BLaER1 (cell line): ENCODE results near the gene PARN.

ENCODE experiments used
- H3K27ac ChIP-seq: shearing (Covaris generic); formaldehyde crosslinking; 2 replicates; pipeline ENCODE4 v1.8.1; 2022
- H3K27me3 ChIP-seq: shearing (Covaris generic); formaldehyde crosslinking; 2 replicates; pipeline ENCODE4 v1.8.1; 2022
- H3K36me3 ChIP-seq: shearing (Covaris generic); formaldehyde crosslinking; 2 replicates; pipeline ENCODE4 v1.8.1; 2022
- H3K4me1 ChIP-seq: shearing (Covaris generic); formaldehyde crosslinking; 2 replicates; pipeline ENCODE4 v1.8.1; 2022
- H3K4me2 ChIP-seq: shearing (Covaris generic); formaldehyde crosslinking; 2 replicates; pipeline ENCODE4 v1.8.1; 2022
- H3K4me3 ChIP-seq: shearing (Covaris generic); formaldehyde crosslinking; 2 replicates; pipeline ENCODE4 v1.8.1; 2022
- H3K9ac ChIP-seq: shearing (Covaris generic); formaldehyde crosslinking; 2 replicates; pipeline ENCODE4 v1.8.1; 2022
- H3K9me3 ChIP-seq: shearing (Covaris generic); formaldehyde crosslinking; 2 replicates; pipeline ENCODE4 v1.8.1; 2022
- H4K20me1 ChIP-seq: shearing (Covaris generic); formaldehyde crosslinking; 2 replicates; pipeline ENCODE4 v1.8.1; 2022
- Cebpa-rat ChIP-seq: shearing (Covaris generic); IDR thresholded peaks from 2 replicates; pipeline ENCODE4 v1.8.1; 2022

The PARN gene

DNA sequence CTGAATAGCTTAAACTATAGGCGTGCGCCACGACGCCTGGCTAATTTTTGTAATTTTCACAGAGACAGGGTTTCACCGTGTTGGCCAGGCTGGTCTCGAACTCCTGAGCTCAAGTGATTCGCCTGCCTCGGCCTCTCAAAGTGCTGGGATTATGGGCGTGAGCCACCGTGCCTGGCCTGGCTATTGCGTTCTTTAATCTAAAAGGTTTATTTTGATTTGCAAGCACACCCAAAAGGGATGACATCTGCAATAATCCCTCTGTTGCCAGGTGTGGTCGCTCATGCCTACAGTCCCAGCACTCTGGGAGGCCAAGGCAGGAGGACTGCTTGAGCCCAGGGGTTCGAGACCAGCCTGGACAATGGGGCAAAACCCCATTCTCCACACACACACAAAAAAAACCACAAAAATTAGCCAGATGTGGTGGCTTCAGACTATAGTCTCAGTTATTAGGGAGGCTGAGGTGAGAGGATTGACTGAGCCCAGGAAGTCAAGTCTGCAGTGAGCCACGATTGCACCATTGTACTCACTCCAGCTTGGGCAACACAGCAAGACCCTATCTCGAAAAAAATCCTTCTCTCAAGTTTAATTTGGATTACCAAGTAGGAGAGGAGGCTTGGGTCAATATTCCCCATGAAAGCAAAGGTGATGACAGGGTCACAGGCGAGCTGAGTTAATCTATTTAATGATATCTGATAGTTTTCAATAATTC is 144.1 kb downstream of the PARN start:
- H3K4me1 ChIP-seq = peaks cover 12% of the 10 kb centered on the region
- peaks cover 35% of the 10 kb centered on the region for H3K36me3 ChIP-seq
- no peaks in the 10 kb centered on the region for H3K9me3 ChIP-seq
- no peak overlapping the region for H3K9ac ChIP-seq
- no peak for TF ChIP-seq Cebpa-rat
- H4K20me1 ChIP-seq = no peaks in the 10 kb centered on the region; the same call in 1 of the 2 replicates
- H3K4me2 ChIP-seq = no peak overlapping the region
- H3K4me3 ChIP-seq = no peak overlapping the region
- H3K27me3 ChIP-seq = no peaks in the 10 kb centered on the region
- H3K27ac ChIP-seq = no peak overlapping the region

DNA sequence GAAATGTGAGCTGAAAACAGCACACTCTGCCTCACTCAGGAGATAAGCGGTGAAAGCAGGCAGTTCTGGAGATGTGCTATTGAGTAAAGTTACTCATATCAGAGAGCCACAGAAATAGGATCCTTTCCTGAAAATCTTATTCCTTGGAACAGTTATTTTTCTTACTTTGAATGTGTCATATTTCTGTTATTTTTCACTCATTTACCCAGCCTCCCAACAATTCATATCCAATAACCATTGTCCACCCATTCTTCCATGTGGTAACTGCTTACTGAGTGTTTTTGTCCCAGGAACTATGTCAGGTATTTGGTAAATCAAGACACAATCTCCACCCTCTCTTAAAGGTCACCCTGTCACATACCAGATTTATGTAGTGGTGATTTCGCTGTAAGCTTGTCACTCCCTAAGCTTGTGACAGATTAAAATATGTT is 144.9 kb downstream of the PARN start:
- Histone ChIP-seq H3K4me1 (peaks cover 12% of the 10 kb centered on the region), H3K27me3 (no peaks in the 10 kb centered on the region), H3K36me3 (peaks cover 40% of the 10 kb centered on the region), H3K27ac (no peak overlapping the region), H3K4me2 (no peak overlapping the region), H3K9ac (no peak overlapping the region), H4K20me1 (no peaks in the 10 kb centered on the region), H3K4me3 (no peak overlapping the region), H3K9me3 (peaks cover 7% of the 10 kb centered on the region)
- no peak for TF ChIP-seq Cebpa-rat

DNA sequence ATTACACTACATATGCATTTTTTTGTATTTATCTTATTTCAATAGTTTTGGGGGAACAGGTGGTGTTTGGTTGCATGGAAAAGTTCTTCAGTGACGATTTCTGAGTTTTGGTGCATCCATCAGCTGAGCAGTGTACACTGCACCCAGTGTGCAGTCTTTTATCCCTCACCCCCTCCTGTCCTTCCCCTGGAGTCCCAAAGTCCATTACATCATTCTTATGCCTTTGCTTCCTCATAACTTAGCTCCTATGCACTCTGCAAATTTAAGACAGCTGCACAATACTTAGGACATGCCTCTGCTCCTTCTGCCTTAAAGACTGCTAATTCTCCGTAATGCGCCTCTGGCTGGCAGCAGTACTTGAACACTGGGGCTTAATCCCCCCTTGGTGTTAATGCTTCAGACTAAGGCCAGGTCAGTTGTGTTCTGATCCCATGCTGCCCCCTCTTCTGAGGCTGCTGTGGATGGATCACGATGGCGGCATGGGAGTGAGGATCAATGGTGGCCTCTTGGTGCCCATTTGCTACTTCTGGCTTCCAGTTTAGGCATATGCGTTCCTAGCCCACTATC is 146.2 kb downstream of the PARN start:
- TF ChIP-seq Cebpa-rat = no peak
- H3K4me1 ChIP-seq = peaks cover 12% of the 10 kb centered on the region

DNA sequence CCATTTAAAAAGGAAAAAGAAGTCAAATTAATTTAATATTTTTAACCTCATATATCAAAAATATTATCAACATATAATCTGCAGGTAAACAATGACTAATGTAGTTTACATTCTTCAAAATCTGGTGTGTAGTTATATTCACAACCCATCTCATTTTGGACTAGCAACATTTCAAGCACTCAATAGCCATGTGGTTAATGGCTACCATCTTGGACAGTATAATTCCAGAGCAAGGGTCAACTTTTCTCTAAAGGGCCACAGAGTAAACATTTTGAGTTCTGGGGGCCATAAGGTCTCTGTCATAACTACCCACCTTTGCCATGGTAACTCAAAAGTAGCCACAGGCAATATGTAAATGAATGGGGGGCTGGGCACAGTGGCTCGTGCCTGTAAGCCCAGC is 153.9 kb downstream of the PARN start:
- no peak overlapping the region for H3K4me3 ChIP-seq
- no peak overlapping the region for H3K4me2 ChIP-seq

More for the DNA sequence above, 146.2 kb downstream of the PARN start:
- Histone ChIP-seq H3K9ac (no peak overlapping the region), H3K27me3 (no peaks in the 10 kb centered on the region), H3K4me3 (no peak overlapping the region), H3K27ac (no peak overlapping the region), H3K36me3 (peaks cover 51% of the 10 kb centered on the region), H3K4me2 (no peak overlapping the region), H4K20me1 (no peaks in the 10 kb centered on the region), H3K9me3 (peaks cover 19% of the 10 kb centered on the region)

DNA sequence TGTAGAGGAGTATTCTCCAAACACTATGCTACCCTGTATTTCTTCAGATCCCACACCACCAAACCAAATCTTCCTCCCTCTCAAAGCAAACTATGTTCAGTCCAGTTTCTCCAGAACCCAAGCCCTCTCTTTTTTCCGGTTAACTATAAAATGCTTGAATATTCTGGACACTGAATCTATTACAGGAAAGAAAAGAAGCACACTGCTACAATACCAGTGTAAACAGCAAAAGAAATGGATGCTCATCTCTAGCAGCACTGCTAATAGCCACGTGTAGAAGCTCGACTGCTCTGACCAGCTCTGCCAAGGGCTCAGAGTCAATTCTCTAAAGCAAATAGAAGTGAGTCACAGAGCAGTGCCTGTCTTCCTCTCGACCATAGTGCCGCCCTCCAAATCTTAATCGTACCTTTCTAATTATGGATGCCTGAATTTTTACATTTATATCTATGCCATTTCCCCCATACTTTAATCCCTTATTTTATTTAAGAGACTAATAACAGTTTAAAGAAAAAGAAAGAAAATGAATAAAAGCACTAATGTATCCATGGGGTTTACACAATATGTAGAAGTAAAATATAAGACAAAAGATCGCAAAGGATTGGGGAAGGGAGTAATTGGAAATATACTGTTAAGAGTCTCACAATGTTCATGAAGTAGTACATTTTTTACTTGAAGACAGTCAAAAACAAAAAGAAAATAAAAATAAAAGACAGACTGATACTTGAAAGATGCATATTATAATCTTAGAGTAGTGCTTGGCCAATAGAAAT is 154.5 kb downstream of the PARN start:
- no peak overlapping the region for H3K27ac ChIP-seq
- TF ChIP-seq Cebpa-rat = no peak
- H3K4me1 ChIP-seq = peaks cover 13% of the 10 kb centered on the region
- peaks cover 32% of the 10 kb centered on the region for H3K9me3 ChIP-seq
- H3K4me3 ChIP-seq = no peak overlapping the region
- H4K20me1 ChIP-seq = no peaks in the 10 kb centered on the region
- no peak overlapping the region for H3K9ac ChIP-seq
- no peak overlapping the region for H3K4me2 ChIP-seq
- peaks cover 47% of the 10 kb centered on the region for H3K36me3 ChIP-seq
- H3K27me3 ChIP-seq = no peaks in the 10 kb centered on the region

More for the DNA sequence above, 153.9 kb downstream of the PARN start:
- peaks cover 13% of the 10 kb centered on the region for H3K4me1 ChIP-seq
- no peaks in the 10 kb centered on the region for H4K20me1 ChIP-seq
- no peak for TF ChIP-seq Cebpa-rat
- H3K27ac ChIP-seq = no peak overlapping the region
- no peak overlapping the region for H3K9ac ChIP-seq
- H3K36me3 ChIP-seq = peaks cover 49% of the 10 kb centered on the region
- no peaks in the 10 kb centered on the region for H3K27me3 ChIP-seq
- H3K9me3 ChIP-seq = peaks cover 35% of the 10 kb centered on the region

DNA sequence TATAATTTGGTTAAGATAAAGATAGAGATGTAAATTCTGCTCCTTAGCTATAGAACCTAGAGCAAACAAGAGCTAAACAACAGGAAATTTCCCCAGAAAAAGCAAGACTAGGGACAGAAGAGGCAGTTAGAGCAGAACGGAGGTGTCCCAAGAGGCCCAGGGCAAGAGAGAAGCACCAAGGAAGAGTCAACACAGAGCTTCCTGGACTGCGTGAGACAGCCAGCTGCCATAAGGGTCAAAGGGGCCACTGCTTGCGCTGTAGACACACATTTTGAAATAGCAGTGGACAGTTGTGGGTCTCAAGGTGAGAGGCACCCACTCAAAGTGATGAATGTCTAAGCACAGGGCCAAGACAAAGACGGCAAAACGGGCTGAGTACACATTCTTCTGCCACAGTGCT is 156.6 kb downstream of the PARN start:
- H3K36me3 ChIP-seq = peaks cover 28% of the 10 kb centered on the region
- H3K4me1 ChIP-seq = peaks cover 13% of the 10 kb centered on the region
- no peaks in the 10 kb centered on the region for H3K27me3 ChIP-seq
- H3K27ac ChIP-seq = peak overlapping the region; percentile 24; the same call in 1 of the 2 replicates
- H4K20me1 ChIP-seq = no peaks in the 10 kb centered on the region
- peak overlapping the region; percentile 7; the same call in 1 of the 2 replicates for H3K9ac ChIP-seq
- TF ChIP-seq Cebpa-rat = no peak
- H3K4me2 ChIP-seq = peak overlapping the region; percentile 57
- H3K9me3 ChIP-seq = peaks cover 12% of the 10 kb centered on the region
- no peak overlapping the region for H3K4me3 ChIP-seq

DNA sequence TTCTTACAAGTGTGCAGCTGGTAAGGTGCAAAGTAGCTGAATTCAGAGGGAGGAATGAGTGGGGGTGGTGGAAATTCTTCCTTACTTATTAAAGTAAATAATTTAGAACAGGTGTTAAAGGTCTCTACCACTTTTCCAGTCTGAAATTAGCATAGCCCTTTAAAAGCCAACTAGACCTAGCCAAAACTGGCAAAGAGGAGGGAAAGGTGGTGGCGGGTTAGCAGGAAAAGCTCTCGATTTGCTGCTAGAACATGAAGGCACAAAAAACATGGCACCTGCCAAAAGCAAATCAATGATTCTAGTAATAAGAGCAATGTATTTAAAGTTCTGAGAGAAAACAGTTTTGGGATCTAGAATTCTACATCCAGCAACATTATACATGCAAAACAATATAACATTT is 157.7 kb downstream of the PARN start:
- peaks cover 13% of the 10 kb centered on the region for H3K4me1 ChIP-seq
- no peak overlapping the region for H3K4me2 ChIP-seq
- H3K36me3 ChIP-seq = peaks cover 17% of the 10 kb centered on the region
- H4K20me1 ChIP-seq = no peaks in the 10 kb centered on the region
- peaks cover under 1% of the 10 kb centered on the region; the same call in 1 of the 2 replicates for H3K9me3 ChIP-seq
- TF ChIP-seq Cebpa-rat = no peak
- no peak overlapping the region for H3K4me3 ChIP-seq
- no peak overlapping the region for H3K9ac ChIP-seq
- no peaks in the 10 kb centered on the region for H3K27me3 ChIP-seq
- no peak overlapping the region for H3K27ac ChIP-seq

DNA sequence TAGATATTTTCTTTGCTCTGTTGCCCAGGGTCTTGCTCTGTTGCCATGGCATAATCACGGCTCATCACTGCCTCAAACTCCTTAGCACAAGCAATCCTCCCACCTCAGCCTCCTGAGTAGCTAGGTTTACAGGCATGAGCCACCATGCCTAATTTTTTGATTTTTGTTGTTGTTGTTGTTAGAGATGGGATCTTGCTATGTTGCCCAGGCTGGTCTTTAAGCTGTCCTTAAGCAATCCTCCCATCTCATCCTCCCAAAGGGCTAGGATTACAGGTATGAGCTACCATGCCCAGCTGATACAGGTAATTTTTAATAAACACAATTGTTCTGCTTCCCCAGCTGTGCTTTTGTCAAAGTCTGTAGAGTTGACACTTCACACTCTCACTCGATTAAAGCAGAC is 159.3 kb downstream of the PARN start:
- H3K4me1 ChIP-seq = peaks cover 13% of the 10 kb centered on the region
- TF ChIP-seq Cebpa-rat = no peak
- H4K20me1 ChIP-seq = no peaks in the 10 kb centered on the region
- 0 out of 2 replicates have a peak, but pooled peaks cover 6% of the 10 kb centered on the region for H3K36me3 ChIP-seq
- H3K27ac ChIP-seq = no peak overlapping the region
- H3K9ac ChIP-seq = no peak overlapping the region
- H3K4me3 ChIP-seq = no peak overlapping the region
- H3K9me3 ChIP-seq = no peaks in the 10 kb centered on the region
- H3K27me3 ChIP-seq = no peaks in the 10 kb centered on the region
- no peak overlapping the region for H3K4me2 ChIP-seq

DNA sequence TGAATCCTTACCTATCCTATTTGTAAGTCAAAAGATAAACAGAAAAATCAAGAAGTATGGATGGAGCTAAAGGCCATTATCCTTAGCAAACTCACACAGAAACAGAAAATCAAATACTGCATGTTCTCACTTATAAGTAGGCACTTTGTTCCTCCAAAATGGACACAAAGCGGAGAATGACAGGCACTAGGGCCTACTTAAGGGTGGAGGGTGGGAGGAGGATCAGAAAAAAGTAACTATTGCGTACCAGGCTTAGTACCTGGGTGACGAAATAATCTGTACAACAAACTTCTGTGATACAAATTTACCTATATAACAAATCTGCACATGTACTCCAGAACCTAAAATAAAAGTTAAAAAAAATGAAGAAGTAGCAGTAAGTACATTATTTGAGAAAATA is 164.3 kb downstream of the PARN start:
- Histone ChIP-seq H3K27me3 (no peaks in the 10 kb centered on the region), H3K27ac (no peak overlapping the region), H3K9ac (no peak overlapping the region), H3K4me3 (no peak overlapping the region), H4K20me1 (no peaks in the 10 kb centered on the region), H3K4me1 (no peaks in the 10 kb centered on the region), H3K9me3 (peaks cover 18% of the 10 kb centered on the region), H3K4me2 (no peak overlapping the region), H3K36me3 (peaks cover 32% of the 10 kb centered on the region)
- no peak for TF ChIP-seq Cebpa-rat

DNA sequence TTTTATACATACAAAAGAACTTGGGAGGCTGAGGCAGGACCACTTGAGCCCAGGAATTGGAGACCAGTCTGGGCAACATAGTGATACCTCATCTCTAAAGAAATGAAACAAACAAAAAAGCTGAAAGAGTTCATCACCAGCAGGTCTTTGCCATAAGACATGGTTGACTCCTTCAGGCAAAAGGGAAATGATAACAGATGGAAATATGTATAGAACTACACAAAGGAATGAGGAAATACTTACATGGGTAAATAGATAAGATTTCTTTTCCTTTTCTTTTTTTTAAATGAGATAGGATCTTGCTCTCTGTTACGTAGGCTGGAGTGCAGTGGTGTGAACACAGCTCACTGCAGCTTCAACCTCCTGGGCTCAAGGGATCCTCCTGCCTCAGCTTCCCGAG is 165.3 kb downstream of the PARN start:
- Histone ChIP-seq H3K9me3 (peaks cover 18% of the 10 kb centered on the region), H3K36me3 (peaks cover 30% of the 10 kb centered on the region)
- TF ChIP-seq Cebpa-rat = no peak

More for the DNA sequence above, 165.3 kb downstream of the PARN start:
- Histone ChIP-seq H3K9ac (no peak overlapping the region), H3K27me3 (no peaks in the 10 kb centered on the region), H3K4me3 (no peak overlapping the region), H3K4me2 (no peak overlapping the region), H3K27ac (no peak overlapping the region), H4K20me1 (no peaks in the 10 kb centered on the region), H3K4me1 (no peaks in the 10 kb centered on the region)
